Stimulated activated CD8-positive, alpha-beta memory T cell treated with anti-CD3 and anti-CD28 coated beads, Interleukin-7, amount 100 ng/mL, for 24 hours (primary cell): Measurements from ENCODE around the gene ANO1.
"Not testable (repeated sequence)": the region's sequence is repeated elsewhere in the genome, so short reads cannot be mapped to it uniquely, and the experiment has no call there.

ENCODE experiments used
- DNase-seq: peaks from one replicate; pipeline ENCODE4 v3.0.0-alpha.2; 2020; ENCODE audit warnings: low read depth

The ANO1 gene

GRCh38 chr11:70078095-70078780 lies at the start of gene ANO1:
TSS of gene ANO1 (plus strand) at chr11:70078317. CDS start at chr11:70078607, 290 bp downstream.
- no peak for DNase-seq

GRCh38 chr11:70029115-70029860 lies 48.8 kb upstream of the ANO1 start:
- DNase-seq: no peak

GRCh38 chr11:70029861-70030380 lies 48.2 kb upstream of the ANO1 start:
- DNase-seq: no peak

- DNase-seq: no peak
These were observed 47.7 kb upstream of the ANO1 start for GRCh38 chr11:70030412-70030811.

GRCh38 chr11:70031631-70032469 lies 46.3 kb upstream of the ANO1 start:
- DNase-seq: no peak

GRCh38 chr11:70032470-70032795 lies 45.7 kb upstream of the ANO1 start:
- DNase-seq: no peak

GRCh38 chr11:70032943-70033710 lies 45.0 kb upstream of the ANO1 start:
- no peak for DNase-seq

GRCh38 chr11:70033711-70034070 lies 44.4 kb upstream of the ANO1 start:
- no peak for DNase-seq

- no peak for DNase-seq
These were observed 43.3 kb upstream of the ANO1 start for GRCh38 chr11:70034740-70035365.

GRCh38 chr11:70035665-70036064 lies 42.5 kb upstream of the ANO1 start:
- not testable (repeated sequence) for DNase-seq

GRCh38 chr11:70036971-70037882 lies 40.9 kb upstream of the ANO1 start:
- DNase-seq: no peak

GRCh38 chr11:70038034-70038834 lies 39.9 kb upstream of the ANO1 start:
- DNase-seq: no peak

- no peak for DNase-seq
These were observed 37.7 kb upstream of the ANO1 start for GRCh38 chr11:70040452-70040851.

GRCh38 chr11:70040869-70041501 lies 37.1 kb upstream of the ANO1 start:
- no peak for DNase-seq

GRCh38 chr11:70043482-70043881 lies 34.6 kb upstream of the ANO1 start:
- DNase-seq: no peak

GRCh38 chr11:70046089-70046488 lies 32.0 kb upstream of the ANO1 start:
- no peak for DNase-seq

- no peak for DNase-seq
These were observed 29.7 kb upstream of the ANO1 start for GRCh38 chr11:70048279-70049024.

GRCh38 chr11:70049045-70049444 lies 29.1 kb upstream of the ANO1 start:
- DNase-seq: no peak
